Spleen (tissue), 7 donors: ENCODE measurements around the gene HCFC1R1.
"Not testable (repeated sequence)": the region's sequence is repeated elsewhere in the genome, so short reads cannot be mapped to it uniquely, and the experiment has no call there.

Experiments
- POLR2A ChIP-seq, 3 donors: fragments of 450-650 bp; IDR thresholded peaks; one replicate each; pipeline ENCODE4 v1.5.1; 2017; ENCODE audit warnings: antibody characterized with exemption in 3 of 3, mild to moderate bottlenecking in 1 of 3
- TF ChIP-seq, protein P1 (sequence below), 11 experiments: fragments of 200-600 bp in 7 of 11; fragments of 450-650 bp in 4 of 11; sonication (generic) in 4 of 11; IDR thresholded peaks in 8 of 11; conservative IDR thresholded peaks in 3 of 11; 1 replicate in 7 of 11; 2 replicates in 4 of 11; pipeline versions ENCODE4 v1.4.0 to v1.8.0; 2016 to 2021; ENCODE audit warnings: antibody characterized with exemption in 11 of 11, inconsistent platforms in 4 of 11, mild to moderate bottlenecking in 1 of 11
- donor health status: DM: no; HTN: no; CAD: no; lungs with moderate emphysema.
- donor health status: DM: no; HTN: no; CAD: no.
- donor health status: DM: no; HTN: no; CAD: no.

- TF ChIP-seq, protein P1, sequence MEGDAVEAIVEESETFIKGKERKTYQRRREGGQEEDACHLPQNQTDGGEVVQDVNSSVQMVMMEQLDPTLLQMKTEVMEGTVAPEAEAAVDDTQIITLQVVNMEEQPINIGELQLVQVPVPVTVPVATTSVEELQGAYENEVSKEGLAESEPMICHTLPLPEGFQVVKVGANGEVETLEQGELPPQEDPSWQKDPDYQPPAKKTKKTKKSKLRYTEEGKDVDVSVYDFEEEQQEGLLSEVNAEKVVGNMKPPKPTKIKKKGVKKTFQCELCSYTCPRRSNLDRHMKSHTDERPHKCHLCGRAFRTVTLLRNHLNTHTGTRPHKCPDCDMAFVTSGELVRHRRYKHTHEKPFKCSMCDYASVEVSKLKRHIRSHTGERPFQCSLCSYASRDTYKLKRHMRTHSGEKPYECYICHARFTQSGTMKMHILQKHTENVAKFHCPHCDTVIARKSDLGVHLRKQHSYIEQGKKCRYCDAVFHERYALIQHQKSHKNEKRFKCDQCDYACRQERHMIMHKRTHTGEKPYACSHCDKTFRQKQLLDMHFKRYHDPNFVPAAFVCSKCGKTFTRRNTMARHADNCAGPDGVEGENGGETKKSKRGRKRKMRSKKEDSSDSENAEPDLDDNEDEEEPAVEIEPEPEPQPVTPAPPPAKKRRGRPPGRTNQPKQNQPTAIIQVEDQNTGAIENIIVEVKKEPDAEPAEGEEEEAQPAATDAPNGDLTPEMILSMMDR (IDR thresholded peaks at IDR 0.05 in 8 of 11, conservative IDR thresholded peaks at IDR 0.05 in 3 of 11) = not testable (repeated sequence)
- not testable (repeated sequence) for TF ChIP-seq POLR2A (IDR thresholded peaks at IDR 0.05)
Measured at GRCh38 chr16:3055734-3056115, 32.0 kb upstream of the HCFC1R1 start.
